Measurements from ENCODE around the gene SMIM44.

The SMIM44 gene

DNA sequence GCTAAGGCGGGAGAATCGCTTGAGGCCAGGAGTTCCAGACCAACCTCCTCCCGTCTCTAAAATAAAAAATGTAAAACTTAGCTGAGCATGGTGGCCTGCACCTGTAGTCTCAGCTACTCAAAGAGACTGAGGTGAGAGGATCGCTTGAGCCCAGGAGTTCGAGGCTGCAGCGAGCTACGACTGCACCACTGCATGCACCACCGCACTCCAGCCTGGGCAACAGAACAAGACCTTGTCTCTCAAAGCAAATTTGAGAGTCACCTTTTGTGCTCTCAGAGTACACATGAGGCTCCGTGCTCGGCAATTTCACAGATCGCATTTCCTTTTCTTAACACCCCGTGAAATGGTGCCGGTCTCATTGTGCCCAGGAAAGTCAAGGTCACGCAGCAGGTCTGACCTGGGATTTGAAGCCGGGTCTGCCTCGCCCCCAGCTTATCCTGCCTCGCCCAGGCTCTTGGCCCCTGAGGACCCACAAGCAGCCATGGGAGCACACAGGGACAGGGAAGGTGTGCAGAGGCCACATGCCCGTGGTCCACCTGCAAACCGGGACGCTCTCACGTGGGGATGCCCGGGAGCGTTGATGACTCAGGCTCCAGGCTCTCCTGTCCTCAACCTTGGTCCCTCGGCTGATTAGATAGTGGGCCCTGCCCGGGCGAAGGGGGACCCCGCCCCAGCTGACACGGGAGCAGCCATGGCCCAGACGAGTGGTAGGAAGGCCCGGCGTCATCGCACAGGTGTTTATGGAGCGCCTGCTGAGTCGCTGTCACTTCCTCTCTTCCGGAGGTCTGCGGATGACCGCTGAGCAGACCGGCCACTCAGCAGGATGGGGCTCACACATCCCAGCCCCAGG is 1.8 kb downstream of the SMIM44 start:
- TF ChIP-seq, protein P1, sequence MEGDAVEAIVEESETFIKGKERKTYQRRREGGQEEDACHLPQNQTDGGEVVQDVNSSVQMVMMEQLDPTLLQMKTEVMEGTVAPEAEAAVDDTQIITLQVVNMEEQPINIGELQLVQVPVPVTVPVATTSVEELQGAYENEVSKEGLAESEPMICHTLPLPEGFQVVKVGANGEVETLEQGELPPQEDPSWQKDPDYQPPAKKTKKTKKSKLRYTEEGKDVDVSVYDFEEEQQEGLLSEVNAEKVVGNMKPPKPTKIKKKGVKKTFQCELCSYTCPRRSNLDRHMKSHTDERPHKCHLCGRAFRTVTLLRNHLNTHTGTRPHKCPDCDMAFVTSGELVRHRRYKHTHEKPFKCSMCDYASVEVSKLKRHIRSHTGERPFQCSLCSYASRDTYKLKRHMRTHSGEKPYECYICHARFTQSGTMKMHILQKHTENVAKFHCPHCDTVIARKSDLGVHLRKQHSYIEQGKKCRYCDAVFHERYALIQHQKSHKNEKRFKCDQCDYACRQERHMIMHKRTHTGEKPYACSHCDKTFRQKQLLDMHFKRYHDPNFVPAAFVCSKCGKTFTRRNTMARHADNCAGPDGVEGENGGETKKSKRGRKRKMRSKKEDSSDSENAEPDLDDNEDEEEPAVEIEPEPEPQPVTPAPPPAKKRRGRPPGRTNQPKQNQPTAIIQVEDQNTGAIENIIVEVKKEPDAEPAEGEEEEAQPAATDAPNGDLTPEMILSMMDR (IDR thresholded peaks at IDR 0.05; ENCODE audit: extremely low read depth, insufficient read depth, missing control alignments) = no peak
- DNase-seq (ENCODE audit: low spot score) = no peak
- in situ Hi-C loops (cut with MboI; ENCODE audit: low pct_unique_long_range_greater_than_20kb, low sequenced_read_pairs, unreplicated experiment) = loop anchor here (25.0 kb wide), 1 partner anchor 519 kb away; no protein-coding TSS in a partner anchor

DNA sequence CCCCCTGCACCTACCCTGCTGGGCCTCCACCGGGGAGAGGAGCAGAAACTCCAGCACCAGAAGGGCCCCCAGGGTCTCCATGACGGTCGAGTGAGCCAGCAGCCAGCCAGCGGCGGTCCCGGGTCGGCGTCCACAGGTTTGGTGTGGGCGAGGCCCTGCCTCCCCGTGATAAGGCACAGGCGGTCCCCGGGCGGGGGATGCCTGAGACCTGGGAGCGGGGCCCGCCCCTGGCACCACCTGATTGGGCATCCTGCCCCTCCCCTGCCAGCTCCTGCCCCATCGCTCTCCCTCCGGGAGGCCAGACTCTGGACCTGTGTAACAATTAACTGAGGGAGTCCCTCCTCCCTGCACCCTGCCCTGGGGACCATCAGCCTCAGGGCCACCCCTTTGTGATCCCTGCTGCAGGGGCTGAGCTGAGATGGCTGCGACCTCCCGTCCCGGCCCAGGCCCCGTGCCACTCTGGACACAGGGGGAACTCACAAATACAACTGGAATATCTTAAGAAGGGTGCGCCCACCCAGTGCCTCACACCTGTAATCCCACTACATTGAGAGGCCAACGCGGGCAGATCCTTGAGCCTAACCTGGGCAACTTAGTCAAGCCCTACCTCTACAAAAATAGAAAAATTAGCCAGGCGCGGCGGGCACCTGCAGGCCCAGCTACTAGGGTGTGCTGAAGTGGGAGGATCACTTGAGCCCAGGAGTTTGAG is 2.7 kb downstream of the SMIM44 start, which contains the start of gene SMIM24:
Gene SMIM24 (minus strand): TSS at position 143 of the 709 bp plus-strand sequence. CDS start 62 bp downstream, at position 81.
- DNase-seq (ENCODE audit: low spot score) = no peak
- in situ Hi-C loops (cut with MboI; ENCODE audit: low pct_unique_long_range_greater_than_20kb, low sequenced_read_pairs, unreplicated experiment) = loop anchor here (25.0 kb wide), 1 partner anchor 518 kb away; no protein-coding TSS in a partner anchor
- TF ChIP-seq, protein P1 (IDR thresholded peaks at IDR 0.05; ENCODE audit: extremely low read depth, insufficient read depth, missing control alignments) = no peak

- in situ Hi-C loops (cut with MboI; ENCODE audit: low pct_unique_long_range_greater_than_20kb, low sequenced_read_pairs, unreplicated experiment) = loop anchor here (25.0 kb wide), 1 partner anchor 518 kb away; no protein-coding TSS in a partner anchor
- TF ChIP-seq, protein P1 (IDR thresholded peaks at IDR 0.05; ENCODE audit: extremely low read depth, insufficient read depth, missing control alignments) = no peak
- no peak for DNase-seq (ENCODE audit: low spot score)
Observed at GRCh38 chr19:3479834-3480215, 3.4 kb downstream of the SMIM44 start.

DNA sequence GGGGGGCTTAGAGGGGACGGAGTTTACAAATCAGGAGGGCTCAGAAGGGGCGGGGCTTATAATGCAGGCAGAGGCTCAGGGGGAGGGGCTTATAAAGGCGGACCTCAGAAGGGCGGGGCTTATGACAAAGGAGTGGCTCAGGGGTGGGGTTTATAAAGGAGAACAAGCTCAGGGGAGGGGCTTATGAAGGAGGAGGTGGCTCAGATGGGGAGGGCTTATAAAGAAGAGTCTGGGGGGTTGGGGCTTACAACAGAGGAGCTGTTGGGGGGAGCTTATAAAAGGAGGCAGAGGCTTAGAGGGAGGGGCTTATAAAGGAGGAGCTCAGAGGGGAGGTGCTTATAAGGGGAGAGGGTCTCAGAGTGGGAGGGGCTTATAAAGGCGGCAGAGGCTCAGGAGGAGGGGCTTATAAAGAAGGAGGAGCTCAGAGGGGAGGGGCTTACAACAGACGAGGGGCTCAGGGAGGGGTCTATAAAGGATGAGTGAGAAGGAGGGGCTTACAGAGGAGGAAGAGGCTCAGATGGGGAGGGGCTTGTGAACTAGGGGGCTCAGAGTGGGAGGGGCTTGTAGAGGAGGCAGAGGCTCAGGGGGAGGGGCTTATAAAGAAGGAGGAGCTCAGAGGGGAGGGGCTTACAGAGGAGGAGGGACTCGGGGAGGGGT is 3.9 kb downstream of the SMIM44 start:
- in situ Hi-C loops (cut with MboI; ENCODE audit: low pct_unique_long_range_greater_than_20kb, low sequenced_read_pairs, unreplicated experiment) = loop anchor here (25.0 kb wide), 1 partner anchor 517 kb away; no protein-coding TSS in a partner anchor
- TF ChIP-seq, protein P1 (IDR thresholded peaks at IDR 0.05; ENCODE audit: extremely low read depth, insufficient read depth, missing control alignments) = no peak

GRCh38 chr19:3478409-3479176 is 4.6 kb downstream of the SMIM44 start:
- in situ Hi-C loops (cut with MboI; ENCODE audit: low pct_unique_long_range_greater_than_20kb, low sequenced_read_pairs, unreplicated experiment) = loop anchor here (25.0 kb wide), 1 partner anchor 516 kb away; no protein-coding TSS in a partner anchor
- TF ChIP-seq, protein P1 (IDR thresholded peaks at IDR 0.05; ENCODE audit: extremely low read depth, insufficient read depth, missing control alignments) = no peak
- DNase-seq (ENCODE audit: low spot score) = no peak

More for the DNA sequence above, 3.9 kb downstream of the SMIM44 start:
- DNase-seq (ENCODE audit: low spot score) = peak; percentile 83

All from GM13977 (cell line).